ENCODE measurements around the gene CNOT1.

DNA sequence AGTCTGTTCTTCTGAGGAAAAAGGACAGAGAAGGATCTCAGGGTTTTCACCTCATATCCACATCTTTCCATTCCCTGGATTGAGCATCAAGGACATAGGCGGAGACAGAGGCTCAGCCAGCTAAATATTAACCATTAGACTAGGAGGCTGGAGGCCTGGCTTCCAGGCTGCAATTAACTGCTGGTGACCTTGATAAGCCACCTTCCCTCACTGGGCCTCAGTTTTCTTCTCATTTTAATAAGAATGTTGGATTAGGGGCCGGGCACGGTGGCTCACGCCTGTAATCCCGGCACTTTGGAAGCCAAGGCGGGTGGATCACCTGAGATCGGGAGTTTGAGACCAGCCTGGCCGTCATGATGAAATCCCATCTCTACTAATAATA, 25.6 kb upstream of the CNOT1 start:
- TF ChIP-seq, protein P1, sequence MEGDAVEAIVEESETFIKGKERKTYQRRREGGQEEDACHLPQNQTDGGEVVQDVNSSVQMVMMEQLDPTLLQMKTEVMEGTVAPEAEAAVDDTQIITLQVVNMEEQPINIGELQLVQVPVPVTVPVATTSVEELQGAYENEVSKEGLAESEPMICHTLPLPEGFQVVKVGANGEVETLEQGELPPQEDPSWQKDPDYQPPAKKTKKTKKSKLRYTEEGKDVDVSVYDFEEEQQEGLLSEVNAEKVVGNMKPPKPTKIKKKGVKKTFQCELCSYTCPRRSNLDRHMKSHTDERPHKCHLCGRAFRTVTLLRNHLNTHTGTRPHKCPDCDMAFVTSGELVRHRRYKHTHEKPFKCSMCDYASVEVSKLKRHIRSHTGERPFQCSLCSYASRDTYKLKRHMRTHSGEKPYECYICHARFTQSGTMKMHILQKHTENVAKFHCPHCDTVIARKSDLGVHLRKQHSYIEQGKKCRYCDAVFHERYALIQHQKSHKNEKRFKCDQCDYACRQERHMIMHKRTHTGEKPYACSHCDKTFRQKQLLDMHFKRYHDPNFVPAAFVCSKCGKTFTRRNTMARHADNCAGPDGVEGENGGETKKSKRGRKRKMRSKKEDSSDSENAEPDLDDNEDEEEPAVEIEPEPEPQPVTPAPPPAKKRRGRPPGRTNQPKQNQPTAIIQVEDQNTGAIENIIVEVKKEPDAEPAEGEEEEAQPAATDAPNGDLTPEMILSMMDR (IDR thresholded peaks at IDR 0.05; ENCODE audit: low read depth, low read length): no peak
- no peak for TF ChIP-seq POLR2A (IDR thresholded peaks at IDR 0.05; ENCODE audit: extremely low read depth, insufficient read length)
- TF ChIP-seq, protein P2, sequence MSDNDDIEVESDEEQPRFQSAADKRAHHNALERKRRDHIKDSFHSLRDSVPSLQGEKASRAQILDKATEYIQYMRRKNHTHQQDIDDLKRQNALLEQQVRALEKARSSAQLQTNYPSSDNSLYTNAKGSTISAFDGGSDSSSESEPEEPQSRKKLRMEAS (IDR thresholded peaks at IDR 0.05; ENCODE audit: low read depth, low read length): no peak
- TF ChIP-seq MYC (IDR thresholded peaks at IDR 0.05; ENCODE audit: low read depth, low read length): no peak

Measured in NB4 (cell line).